ENCODE data around the gene MYO1D.

MYO1D gene

DNA sequence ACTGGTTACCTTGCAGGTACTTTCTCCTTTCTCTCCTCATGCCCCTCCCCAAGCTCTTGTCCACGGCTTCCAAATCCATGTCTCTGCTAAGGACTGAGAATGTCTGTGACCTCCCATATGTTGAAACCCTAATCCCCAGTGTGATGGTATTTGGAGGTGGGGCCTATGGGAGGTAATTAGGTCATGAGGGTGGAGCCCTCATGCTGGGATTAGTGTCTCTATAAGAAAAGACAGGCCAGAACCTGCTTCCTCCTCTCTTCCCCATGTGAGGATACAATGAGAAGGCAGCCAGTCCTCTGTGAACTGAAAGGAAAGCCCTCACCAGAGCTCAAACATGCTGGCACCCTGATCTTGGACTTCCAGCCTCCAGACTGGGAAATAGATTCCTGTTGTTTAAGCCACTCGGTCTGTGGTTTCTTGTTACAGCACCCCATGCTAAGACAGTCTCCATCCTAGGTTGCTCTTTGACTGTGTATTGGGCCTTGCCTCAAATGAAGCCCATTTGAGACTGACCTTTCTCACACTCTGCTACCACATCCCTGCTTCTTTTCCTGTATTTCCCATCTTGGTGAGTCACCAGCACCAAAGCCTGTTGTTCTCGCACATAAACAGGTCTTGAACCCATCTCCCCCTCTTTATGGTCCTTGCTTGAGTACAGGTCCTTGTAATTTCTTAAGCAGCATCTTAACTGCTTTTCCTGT is 255.2 kb downstream of the MYO1D start:
- Histone ChIP-seq H3K4me3 (IDR thresholded peaks at IDR 0.05; ENCODE audit: insufficient read depth, low read depth, low read length) (no peak overlapping the region), H2AFZ (ENCODE audit: low read depth) (no peak overlapping the region), H4K20me1 (ENCODE audit: insufficient read depth) (no peaks in the 10 kb centered on the region), H3K4me2 (no peak overlapping the region), H3K4me1 (ENCODE audit: low read depth, poor library complexity, severe bottlenecking) (peaks cover 6% of the 10 kb centered on the region), H3K36me3 (ENCODE audit: insufficient read depth) (no peaks in the 10 kb centered on the region), H3K79me2 (ENCODE audit: insufficient read depth, low read depth) (no peaks in the 10 kb centered on the region), H3K27ac (no peak overlapping the region), H3K27me3 (ENCODE audit: insufficient read depth, low read depth) (no peaks in the 10 kb centered on the region), H3K9ac (no peak overlapping the region)
- TF ChIP-seq, protein P1, sequence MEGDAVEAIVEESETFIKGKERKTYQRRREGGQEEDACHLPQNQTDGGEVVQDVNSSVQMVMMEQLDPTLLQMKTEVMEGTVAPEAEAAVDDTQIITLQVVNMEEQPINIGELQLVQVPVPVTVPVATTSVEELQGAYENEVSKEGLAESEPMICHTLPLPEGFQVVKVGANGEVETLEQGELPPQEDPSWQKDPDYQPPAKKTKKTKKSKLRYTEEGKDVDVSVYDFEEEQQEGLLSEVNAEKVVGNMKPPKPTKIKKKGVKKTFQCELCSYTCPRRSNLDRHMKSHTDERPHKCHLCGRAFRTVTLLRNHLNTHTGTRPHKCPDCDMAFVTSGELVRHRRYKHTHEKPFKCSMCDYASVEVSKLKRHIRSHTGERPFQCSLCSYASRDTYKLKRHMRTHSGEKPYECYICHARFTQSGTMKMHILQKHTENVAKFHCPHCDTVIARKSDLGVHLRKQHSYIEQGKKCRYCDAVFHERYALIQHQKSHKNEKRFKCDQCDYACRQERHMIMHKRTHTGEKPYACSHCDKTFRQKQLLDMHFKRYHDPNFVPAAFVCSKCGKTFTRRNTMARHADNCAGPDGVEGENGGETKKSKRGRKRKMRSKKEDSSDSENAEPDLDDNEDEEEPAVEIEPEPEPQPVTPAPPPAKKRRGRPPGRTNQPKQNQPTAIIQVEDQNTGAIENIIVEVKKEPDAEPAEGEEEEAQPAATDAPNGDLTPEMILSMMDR (conservative IDR thresholded peaks at IDR 0.05; ENCODE audit: low read depth, low read length), result no peak

DNA sequence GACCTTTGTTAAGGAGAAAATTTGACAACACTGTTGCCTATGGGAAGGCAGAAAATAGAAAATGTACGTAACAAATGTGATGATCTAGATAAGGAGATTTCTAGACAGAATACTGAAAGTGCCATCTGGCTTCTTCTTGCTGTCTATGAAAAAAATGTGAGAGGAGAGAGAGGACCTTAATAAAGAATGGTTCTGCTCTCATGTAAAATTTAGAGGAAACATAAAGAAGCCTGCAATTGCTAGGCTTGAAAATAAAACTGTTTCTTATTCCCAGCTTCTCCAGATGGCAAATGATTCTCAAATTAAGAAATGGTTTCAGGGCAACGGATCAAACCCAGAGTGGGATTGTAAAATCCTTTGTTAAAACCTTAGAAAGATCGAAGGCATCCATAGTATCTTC is 261.6 kb downstream of the MYO1D start:
- H3K27ac ChIP-seq, result no peak overlapping the region
- H3K4me3 ChIP-seq (IDR thresholded peaks at IDR 0.05; ENCODE audit: insufficient read depth, low read depth, low read length), result no peak overlapping the region
- no peak overlapping the region for H3K4me2 ChIP-seq
- no peaks in the 10 kb centered on the region for H4K20me1 ChIP-seq (ENCODE audit: insufficient read depth)
- no peaks in the 10 kb centered on the region for H3K36me3 ChIP-seq (ENCODE audit: insufficient read depth)
- no peak overlapping the region for H2AFZ ChIP-seq (ENCODE audit: low read depth)
- no peaks in the 10 kb centered on the region for H3K27me3 ChIP-seq (ENCODE audit: insufficient read depth, low read depth)
- H3K4me1 ChIP-seq (ENCODE audit: low read depth, poor library complexity, severe bottlenecking), result no peaks in the 10 kb centered on the region
- TF ChIP-seq, protein P1 (conservative IDR thresholded peaks at IDR 0.05; ENCODE audit: low read depth, low read length), result no peak
- no peaks in the 10 kb centered on the region for H3K79me2 ChIP-seq (ENCODE audit: insufficient read depth, low read depth)
- H3K9ac ChIP-seq, result no peak overlapping the region

DNA sequence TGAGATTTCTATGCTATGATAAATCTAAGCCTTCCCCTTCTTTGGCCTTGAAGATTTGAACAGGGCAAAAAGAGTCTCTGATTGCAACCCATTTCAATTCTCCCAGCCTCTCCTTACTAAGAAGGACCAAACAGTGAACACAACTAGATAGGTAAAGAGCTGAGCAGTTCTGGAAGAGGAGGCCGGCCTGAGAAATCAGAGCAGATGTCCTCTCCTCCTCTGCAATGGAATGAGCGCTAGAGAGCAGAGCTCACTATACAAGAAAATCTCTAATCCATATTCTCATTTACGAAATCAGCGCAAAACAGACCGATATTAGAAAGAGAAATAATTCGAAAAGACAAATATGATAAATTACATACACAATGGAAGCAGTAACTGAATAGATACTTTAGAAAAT is 266.0 kb downstream of the MYO1D start:
- H3K4me1 ChIP-seq (ENCODE audit: low read depth, poor library complexity, severe bottlenecking), result peaks cover 13% of the 10 kb centered on the region
- no peaks in the 10 kb centered on the region for H3K79me2 ChIP-seq (ENCODE audit: insufficient read depth, low read depth)
- H4K20me1 ChIP-seq (ENCODE audit: insufficient read depth), result no peaks in the 10 kb centered on the region
- no peak overlapping the region for H3K9ac ChIP-seq
- no peak overlapping the region for H2AFZ ChIP-seq (ENCODE audit: low read depth)
- no peak overlapping the region for H3K27ac ChIP-seq
- no peaks in the 10 kb centered on the region for H3K27me3 ChIP-seq (ENCODE audit: insufficient read depth, low read depth)
- H3K4me2 ChIP-seq, result no peak overlapping the region
- H3K36me3 ChIP-seq (ENCODE audit: insufficient read depth), result no peaks in the 10 kb centered on the region
- H3K4me3 ChIP-seq (IDR thresholded peaks at IDR 0.05; ENCODE audit: insufficient read depth, low read depth, low read length), result no peak overlapping the region
- TF ChIP-seq, protein P1 (conservative IDR thresholded peaks at IDR 0.05; ENCODE audit: low read depth, low read length), result no peak

DNA sequence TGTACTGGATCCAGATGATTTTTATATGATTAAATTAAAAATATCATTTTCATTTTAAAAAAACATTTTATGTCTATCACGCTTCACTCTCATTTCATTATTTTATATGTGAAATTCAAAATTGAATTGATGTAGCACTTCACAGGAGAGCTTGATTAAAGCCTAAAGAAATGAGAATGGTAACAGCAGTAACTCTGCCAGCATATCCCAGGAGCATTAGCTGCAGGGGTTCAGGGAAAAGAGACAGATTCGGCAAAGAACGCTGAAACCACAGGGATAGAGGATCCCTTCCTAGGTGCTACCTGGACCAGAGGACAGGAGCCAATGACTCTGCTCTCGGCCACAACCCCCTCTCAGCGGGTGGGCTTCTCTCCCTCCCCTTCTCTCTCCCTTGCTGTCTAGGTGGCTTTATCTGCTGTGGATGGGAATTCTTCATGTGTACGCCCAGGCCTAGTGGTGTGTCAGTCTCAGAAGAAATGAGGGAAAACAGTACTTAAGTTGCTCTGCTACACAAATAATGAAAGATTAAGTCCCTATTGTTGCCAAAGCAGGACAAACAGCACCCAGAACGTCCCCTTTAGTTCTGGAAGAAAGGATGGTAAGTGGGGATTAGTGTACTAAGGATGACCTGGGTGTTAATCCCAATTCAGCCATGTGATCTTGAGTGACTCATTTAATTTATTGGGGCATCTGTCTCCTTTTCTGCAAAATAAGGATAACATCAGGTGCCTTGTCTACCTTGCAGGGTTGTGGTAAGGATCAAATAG is 266.9 kb downstream of the MYO1D start:
- no peaks in the 10 kb centered on the region for H3K79me2 ChIP-seq (ENCODE audit: insufficient read depth, low read depth)
- H3K4me1 ChIP-seq (ENCODE audit: low read depth, poor library complexity, severe bottlenecking), result peaks cover 13% of the 10 kb centered on the region
- no peak overlapping the region for H2AFZ ChIP-seq (ENCODE audit: low read depth)
- H3K4me2 ChIP-seq, result no peak overlapping the region
- H3K36me3 ChIP-seq (ENCODE audit: insufficient read depth), result no peaks in the 10 kb centered on the region
- no peaks in the 10 kb centered on the region for H3K27me3 ChIP-seq (ENCODE audit: insufficient read depth, low read depth)
- H4K20me1 ChIP-seq (ENCODE audit: insufficient read depth), result no peaks in the 10 kb centered on the region
- no peak overlapping the region for H3K27ac ChIP-seq
- H3K4me3 ChIP-seq (IDR thresholded peaks at IDR 0.05; ENCODE audit: insufficient read depth, low read depth, low read length), result no peak overlapping the region
- TF ChIP-seq, protein P1 (conservative IDR thresholded peaks at IDR 0.05; ENCODE audit: low read depth, low read length), result no peak
- no peak overlapping the region for H3K9ac ChIP-seq
